ENCODE data around the gene ESM1. TPM values are rescaled to one million over a fixed set of nuclear protein-coding genes. Genes with fewer than 3 reads are reported as not detected.
A peak's percentile ranks its signal among the peaks of the same experiment; 100 is the strongest.

Gene ESM1
- total RNA-seq, 6 donors from 2014 or later, result 0.86 to 10.3 (median 2.0) TPM; not detected in 1

DNA sequence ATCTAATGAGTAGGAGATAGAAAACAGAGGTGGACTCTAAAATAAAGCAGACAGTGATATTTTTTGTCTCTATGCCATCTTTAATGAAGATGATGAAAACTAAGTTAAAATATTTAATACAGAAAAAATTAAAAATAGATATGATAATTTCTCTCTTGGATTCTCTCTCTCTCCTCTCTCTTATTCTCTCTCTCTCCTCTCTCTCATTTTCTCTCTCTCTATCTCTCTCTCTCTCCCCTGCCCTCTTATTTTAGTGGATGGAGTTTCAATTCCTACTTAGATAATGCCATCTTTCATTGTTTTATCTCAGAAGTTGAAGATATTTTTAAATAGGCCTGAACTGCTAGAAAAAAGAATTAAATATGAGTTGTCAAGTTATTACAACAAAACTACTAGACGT is 38.2 kb downstream of the ESM1 start:
- no peaks in the 10 kb centered on the region for H3K36me3 ChIP-seq
- DNase-seq, result no peak
- no peaks in the 10 kb centered on the region for H3K9me3 ChIP-seq
- no peaks in the 10 kb centered on the region for H3K27me3 ChIP-seq
- H3K27ac ChIP-seq, result no peak overlapping the region
- no peak for ATAC-seq (ENCODE audit: low FRiP score in 2 of 2)
- 34 to 53% methylated on average over 1 of the region's 1 CpG for WGBS, 2 donors
- H3K4me1 ChIP-seq, result no peaks in the 10 kb centered on the region
- no peak overlapping the region for H3K4me3 ChIP-seq
- TF ChIP-seq POLR2A (IDR thresholded peaks at IDR 0.05), result no peak
- TF ChIP-seq, protein P1, sequence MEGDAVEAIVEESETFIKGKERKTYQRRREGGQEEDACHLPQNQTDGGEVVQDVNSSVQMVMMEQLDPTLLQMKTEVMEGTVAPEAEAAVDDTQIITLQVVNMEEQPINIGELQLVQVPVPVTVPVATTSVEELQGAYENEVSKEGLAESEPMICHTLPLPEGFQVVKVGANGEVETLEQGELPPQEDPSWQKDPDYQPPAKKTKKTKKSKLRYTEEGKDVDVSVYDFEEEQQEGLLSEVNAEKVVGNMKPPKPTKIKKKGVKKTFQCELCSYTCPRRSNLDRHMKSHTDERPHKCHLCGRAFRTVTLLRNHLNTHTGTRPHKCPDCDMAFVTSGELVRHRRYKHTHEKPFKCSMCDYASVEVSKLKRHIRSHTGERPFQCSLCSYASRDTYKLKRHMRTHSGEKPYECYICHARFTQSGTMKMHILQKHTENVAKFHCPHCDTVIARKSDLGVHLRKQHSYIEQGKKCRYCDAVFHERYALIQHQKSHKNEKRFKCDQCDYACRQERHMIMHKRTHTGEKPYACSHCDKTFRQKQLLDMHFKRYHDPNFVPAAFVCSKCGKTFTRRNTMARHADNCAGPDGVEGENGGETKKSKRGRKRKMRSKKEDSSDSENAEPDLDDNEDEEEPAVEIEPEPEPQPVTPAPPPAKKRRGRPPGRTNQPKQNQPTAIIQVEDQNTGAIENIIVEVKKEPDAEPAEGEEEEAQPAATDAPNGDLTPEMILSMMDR (IDR thresholded peaks at IDR 0.05), result no peak
- no peak for TF ChIP-seq POLR2AphosphoS5 (IDR thresholded peaks at IDR 0.05)
- TF ChIP-seq EP300 (IDR thresholded peaks at IDR 0.05), result no peak

GRCh38 chr5:54946306-54946819 is 39.0 kb downstream of the ESM1 start:
- TF ChIP-seq POLR2A (IDR thresholded peaks at IDR 0.05) (no peak), EP300 (IDR thresholded peaks at IDR 0.05) (no peak), POLR2AphosphoS5 (IDR thresholded peaks at IDR 0.05) (no peak)
- TF ChIP-seq, protein P1 (IDR thresholded peaks at IDR 0.05), result no peak
- Histone ChIP-seq H3K4me3 (no peak overlapping the region), H3K27me3 (no peaks in the 10 kb centered on the region), H3K9me3 (no peaks in the 10 kb centered on the region), H3K36me3 (no peaks in the 10 kb centered on the region), H3K4me1 (no peaks in the 10 kb centered on the region), H3K27ac (no peak overlapping the region)
- 69 to 73% methylated on average over 3 of the region's 3 CpGs for WGBS, 2 donors
- no peak for DNase-seq
- ATAC-seq (ENCODE audit: low FRiP score in 2 of 2), result no peak

GRCh38 chr5:54944364-54944763 is 41.0 kb downstream of the ESM1 start:
- TF ChIP-seq POLR2A (IDR thresholded peaks at IDR 0.05), result no peak
- TF ChIP-seq, protein P1 (IDR thresholded peaks at IDR 0.05), result peak in 5 of 6 experiments; percentile 48 to 57 (median 53)
- Histone ChIP-seq H3K9me3 (no peaks in the 10 kb centered on the region), H3K27me3 (no peaks in the 10 kb centered on the region), H3K36me3 (no peaks in the 10 kb centered on the region), H3K4me3 (no peak overlapping the region), H3K27ac (no peak overlapping the region), H3K4me1 (no peaks in the 10 kb centered on the region)
- WGBS, 2 donors, result 72 to 75% methylated on average over 7 of the region's 7 CpGs
- DNase-seq (no peak), ATAC-seq (ENCODE audit: low FRiP score in 2 of 2) (peak in 1 of 2 donors; percentile 50)

- DNase-seq (no peak), ATAC-seq (ENCODE audit: low FRiP score in 2 of 2) (no peak)
- Histone ChIP-seq H3K4me1 (no peaks in the 10 kb centered on the region), H3K27ac (no peak overlapping the region), H3K27me3 (no peaks in the 10 kb centered on the region), H3K4me3 (no peak overlapping the region), H3K36me3 (no peaks in the 10 kb centered on the region), H3K9me3 (no peaks in the 10 kb centered on the region)
- TF ChIP-seq POLR2A (IDR thresholded peaks at IDR 0.05) (no peak), POLR2AphosphoS5 (IDR thresholded peaks at IDR 0.05) (no peak), EP300 (IDR thresholded peaks at IDR 0.05) (peak in 1 of 4 donors; percentile 10)
- TF ChIP-seq, protein P1 (IDR thresholded peaks at IDR 0.05), result no peak
- WGBS, 2 donors, result 59 to 66% methylated on average over 9 of the region's 9 CpGs
Observed at GRCh38 chr5:54942064-54942778, 43.2 kb downstream of the ESM1 start.

GRCh38 chr5:54936201-54936600 is 49.2 kb downstream of the ESM1 start:
- ATAC-seq (ENCODE audit: low FRiP score in 2 of 2), result no peak
- H3K9me3 ChIP-seq, result no peaks in the 10 kb centered on the region
- TF ChIP-seq EP300 (IDR thresholded peaks at IDR 0.05), result no peak
- TF ChIP-seq POLR2AphosphoS5 (IDR thresholded peaks at IDR 0.05), result no peak
- TF ChIP-seq POLR2A (IDR thresholded peaks at IDR 0.05), result no peak
- TF ChIP-seq, protein P1 (IDR thresholded peaks at IDR 0.05), result no peak
- no peak for DNase-seq
- no peak overlapping the region for H3K27ac ChIP-seq
- no peaks in the 10 kb centered on the region for H3K4me1 ChIP-seq
- H3K4me3 ChIP-seq, result no peak overlapping the region
- H3K36me3 ChIP-seq, result no peaks in the 10 kb centered on the region
- no peaks in the 10 kb centered on the region for H3K27me3 ChIP-seq
- 45% methylated on average over 5 of the region's 5 CpGs for WGBS, 2 donors
